ENCODE results near the gene CCDC195. TPM values are rescaled to one million over a fixed set of nuclear protein-coding genes. Genes with fewer than 3 reads are reported as not detected.

Gene CCDC195
- total and polyA plus RNA-seq, 2 experiments from 2014 or later = not detected

DNA sequence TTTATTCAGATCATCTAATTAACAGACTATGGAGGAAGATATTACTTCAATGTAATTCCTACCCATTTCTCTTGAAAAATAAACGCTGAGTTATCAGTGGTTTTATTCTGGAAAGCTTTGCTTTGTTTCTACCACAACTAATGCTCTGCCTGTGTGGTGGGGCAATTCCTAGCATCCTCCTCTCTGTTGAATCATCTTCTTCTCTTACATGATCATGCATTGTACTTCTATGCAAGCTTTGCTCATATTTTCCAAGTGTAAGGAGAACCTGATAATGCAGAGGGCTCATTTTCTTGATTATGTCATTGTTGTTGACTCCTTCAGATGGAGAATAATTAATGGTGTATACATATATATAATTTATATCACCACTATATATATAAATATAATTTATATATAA is 46.7 kb downstream of the CCDC195 start:
- Histone ChIP-seq H3F3A (replicated peaks; ENCODE audit: low read depth) (no peaks in the 10 kb centered on the region), H2AFZ (no peak overlapping the region), H3K27ac (ENCODE audit: low read depth) (no peak overlapping the region), H3K4me3 (no peak overlapping the region), H3K4me2 (no peak overlapping the region), H3K9me2 (ENCODE audit: insufficient read depth) (peaks cover 12% of the 10 kb centered on the region; the same call in 1 of the 2 replicates), H4K20me1 (replicated peaks; ENCODE audit: insufficient read depth) (no peaks in the 10 kb centered on the region), H3K36me3 (ENCODE audit: insufficient read depth) (no peaks in the 10 kb centered on the region), H3K27me3 (ENCODE audit: insufficient read depth) (no peaks in the 10 kb centered on the region), H3K79me2 (replicated peaks; ENCODE audit: insufficient read depth) (no peaks in the 10 kb centered on the region), H3K4me1 (ENCODE audit: insufficient read depth) (peaks cover 8% of the 10 kb centered on the region; the same call in 1 of the 2 replicates)
- H3K27ac Mint-ChIP-seq = no peak overlapping the region
- peaks cover under 1% of the 10 kb centered on the region; the same call in 2 of the 3 replicates for H3K36me3 Mint-ChIP-seq (ENCODE audit: low read depth)
- no peaks in the 10 kb centered on the region for H3K27me3 Mint-ChIP-seq (ENCODE audit: insufficient read depth, low read depth, poor library complexity)
- no peak overlapping the region for H3K4me3 Mint-ChIP-seq
- no peak for ATAC-seq
- TF ChIP-seq ZNF114 (CRISPR knock-in tag; IDR thresholded peaks at IDR 0.05) = no peak
- TF ChIP-seq NANOG (IDR thresholded peaks at IDR 0.05; ENCODE audit: borderline replicate concordance) = no peak
- TF ChIP-seq POLR2AphosphoS5 (IDR thresholded peaks at IDR 0.05; ENCODE audit: low read depth) = no peak
- no peak for TF ChIP-seq JUNB (IDR thresholded peaks at IDR 0.05; ENCODE audit: unreplicated experiment)
- no peak for TF ChIP-seq STAT1 (IDR thresholded peaks at IDR 0.05; ENCODE audit: unreplicated experiment)
- TF ChIP-seq EZH2phosphoT487 (IDR thresholded peaks at IDR 0.05; ENCODE audit: unreplicated experiment) = no peak
- TF ChIP-seq, protein P1, sequence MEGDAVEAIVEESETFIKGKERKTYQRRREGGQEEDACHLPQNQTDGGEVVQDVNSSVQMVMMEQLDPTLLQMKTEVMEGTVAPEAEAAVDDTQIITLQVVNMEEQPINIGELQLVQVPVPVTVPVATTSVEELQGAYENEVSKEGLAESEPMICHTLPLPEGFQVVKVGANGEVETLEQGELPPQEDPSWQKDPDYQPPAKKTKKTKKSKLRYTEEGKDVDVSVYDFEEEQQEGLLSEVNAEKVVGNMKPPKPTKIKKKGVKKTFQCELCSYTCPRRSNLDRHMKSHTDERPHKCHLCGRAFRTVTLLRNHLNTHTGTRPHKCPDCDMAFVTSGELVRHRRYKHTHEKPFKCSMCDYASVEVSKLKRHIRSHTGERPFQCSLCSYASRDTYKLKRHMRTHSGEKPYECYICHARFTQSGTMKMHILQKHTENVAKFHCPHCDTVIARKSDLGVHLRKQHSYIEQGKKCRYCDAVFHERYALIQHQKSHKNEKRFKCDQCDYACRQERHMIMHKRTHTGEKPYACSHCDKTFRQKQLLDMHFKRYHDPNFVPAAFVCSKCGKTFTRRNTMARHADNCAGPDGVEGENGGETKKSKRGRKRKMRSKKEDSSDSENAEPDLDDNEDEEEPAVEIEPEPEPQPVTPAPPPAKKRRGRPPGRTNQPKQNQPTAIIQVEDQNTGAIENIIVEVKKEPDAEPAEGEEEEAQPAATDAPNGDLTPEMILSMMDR (conservative IDR thresholded peaks at IDR 0.05; ENCODE audit: low read depth in 2 of 2) = no peak
- TF ChIP-seq, protein P2, sequence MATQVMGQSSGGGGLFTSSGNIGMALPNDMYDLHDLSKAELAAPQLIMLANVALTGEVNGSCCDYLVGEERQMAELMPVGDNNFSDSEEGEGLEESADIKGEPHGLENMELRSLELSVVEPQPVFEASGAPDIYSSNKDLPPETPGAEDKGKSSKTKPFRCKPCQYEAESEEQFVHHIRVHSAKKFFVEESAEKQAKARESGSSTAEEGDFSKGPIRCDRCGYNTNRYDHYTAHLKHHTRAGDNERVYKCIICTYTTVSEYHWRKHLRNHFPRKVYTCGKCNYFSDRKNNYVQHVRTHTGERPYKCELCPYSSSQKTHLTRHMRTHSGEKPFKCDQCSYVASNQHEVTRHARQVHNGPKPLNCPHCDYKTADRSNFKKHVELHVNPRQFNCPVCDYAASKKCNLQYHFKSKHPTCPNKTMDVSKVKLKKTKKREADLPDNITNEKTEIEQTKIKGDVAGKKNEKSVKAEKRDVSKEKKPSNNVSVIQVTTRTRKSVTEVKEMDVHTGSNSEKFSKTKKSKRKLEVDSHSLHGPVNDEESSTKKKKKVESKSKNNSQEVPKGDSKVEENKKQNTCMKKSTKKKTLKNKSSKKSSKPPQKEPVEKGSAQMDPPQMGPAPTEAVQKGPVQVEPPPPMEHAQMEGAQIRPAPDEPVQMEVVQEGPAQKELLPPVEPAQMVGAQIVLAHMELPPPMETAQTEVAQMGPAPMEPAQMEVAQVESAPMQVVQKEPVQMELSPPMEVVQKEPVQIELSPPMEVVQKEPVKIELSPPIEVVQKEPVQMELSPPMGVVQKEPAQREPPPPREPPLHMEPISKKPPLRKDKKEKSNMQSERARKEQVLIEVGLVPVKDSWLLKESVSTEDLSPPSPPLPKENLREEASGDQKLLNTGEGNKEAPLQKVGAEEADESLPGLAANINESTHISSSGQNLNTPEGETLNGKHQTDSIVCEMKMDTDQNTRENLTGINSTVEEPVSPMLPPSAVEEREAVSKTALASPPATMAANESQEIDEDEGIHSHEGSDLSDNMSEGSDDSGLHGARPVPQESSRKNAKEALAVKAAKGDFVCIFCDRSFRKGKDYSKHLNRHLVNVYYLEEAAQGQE (IDR thresholded peaks at IDR 0.05; ENCODE audit: unreplicated experiment) = no peak
- TF ChIP-seq, protein P3, sequence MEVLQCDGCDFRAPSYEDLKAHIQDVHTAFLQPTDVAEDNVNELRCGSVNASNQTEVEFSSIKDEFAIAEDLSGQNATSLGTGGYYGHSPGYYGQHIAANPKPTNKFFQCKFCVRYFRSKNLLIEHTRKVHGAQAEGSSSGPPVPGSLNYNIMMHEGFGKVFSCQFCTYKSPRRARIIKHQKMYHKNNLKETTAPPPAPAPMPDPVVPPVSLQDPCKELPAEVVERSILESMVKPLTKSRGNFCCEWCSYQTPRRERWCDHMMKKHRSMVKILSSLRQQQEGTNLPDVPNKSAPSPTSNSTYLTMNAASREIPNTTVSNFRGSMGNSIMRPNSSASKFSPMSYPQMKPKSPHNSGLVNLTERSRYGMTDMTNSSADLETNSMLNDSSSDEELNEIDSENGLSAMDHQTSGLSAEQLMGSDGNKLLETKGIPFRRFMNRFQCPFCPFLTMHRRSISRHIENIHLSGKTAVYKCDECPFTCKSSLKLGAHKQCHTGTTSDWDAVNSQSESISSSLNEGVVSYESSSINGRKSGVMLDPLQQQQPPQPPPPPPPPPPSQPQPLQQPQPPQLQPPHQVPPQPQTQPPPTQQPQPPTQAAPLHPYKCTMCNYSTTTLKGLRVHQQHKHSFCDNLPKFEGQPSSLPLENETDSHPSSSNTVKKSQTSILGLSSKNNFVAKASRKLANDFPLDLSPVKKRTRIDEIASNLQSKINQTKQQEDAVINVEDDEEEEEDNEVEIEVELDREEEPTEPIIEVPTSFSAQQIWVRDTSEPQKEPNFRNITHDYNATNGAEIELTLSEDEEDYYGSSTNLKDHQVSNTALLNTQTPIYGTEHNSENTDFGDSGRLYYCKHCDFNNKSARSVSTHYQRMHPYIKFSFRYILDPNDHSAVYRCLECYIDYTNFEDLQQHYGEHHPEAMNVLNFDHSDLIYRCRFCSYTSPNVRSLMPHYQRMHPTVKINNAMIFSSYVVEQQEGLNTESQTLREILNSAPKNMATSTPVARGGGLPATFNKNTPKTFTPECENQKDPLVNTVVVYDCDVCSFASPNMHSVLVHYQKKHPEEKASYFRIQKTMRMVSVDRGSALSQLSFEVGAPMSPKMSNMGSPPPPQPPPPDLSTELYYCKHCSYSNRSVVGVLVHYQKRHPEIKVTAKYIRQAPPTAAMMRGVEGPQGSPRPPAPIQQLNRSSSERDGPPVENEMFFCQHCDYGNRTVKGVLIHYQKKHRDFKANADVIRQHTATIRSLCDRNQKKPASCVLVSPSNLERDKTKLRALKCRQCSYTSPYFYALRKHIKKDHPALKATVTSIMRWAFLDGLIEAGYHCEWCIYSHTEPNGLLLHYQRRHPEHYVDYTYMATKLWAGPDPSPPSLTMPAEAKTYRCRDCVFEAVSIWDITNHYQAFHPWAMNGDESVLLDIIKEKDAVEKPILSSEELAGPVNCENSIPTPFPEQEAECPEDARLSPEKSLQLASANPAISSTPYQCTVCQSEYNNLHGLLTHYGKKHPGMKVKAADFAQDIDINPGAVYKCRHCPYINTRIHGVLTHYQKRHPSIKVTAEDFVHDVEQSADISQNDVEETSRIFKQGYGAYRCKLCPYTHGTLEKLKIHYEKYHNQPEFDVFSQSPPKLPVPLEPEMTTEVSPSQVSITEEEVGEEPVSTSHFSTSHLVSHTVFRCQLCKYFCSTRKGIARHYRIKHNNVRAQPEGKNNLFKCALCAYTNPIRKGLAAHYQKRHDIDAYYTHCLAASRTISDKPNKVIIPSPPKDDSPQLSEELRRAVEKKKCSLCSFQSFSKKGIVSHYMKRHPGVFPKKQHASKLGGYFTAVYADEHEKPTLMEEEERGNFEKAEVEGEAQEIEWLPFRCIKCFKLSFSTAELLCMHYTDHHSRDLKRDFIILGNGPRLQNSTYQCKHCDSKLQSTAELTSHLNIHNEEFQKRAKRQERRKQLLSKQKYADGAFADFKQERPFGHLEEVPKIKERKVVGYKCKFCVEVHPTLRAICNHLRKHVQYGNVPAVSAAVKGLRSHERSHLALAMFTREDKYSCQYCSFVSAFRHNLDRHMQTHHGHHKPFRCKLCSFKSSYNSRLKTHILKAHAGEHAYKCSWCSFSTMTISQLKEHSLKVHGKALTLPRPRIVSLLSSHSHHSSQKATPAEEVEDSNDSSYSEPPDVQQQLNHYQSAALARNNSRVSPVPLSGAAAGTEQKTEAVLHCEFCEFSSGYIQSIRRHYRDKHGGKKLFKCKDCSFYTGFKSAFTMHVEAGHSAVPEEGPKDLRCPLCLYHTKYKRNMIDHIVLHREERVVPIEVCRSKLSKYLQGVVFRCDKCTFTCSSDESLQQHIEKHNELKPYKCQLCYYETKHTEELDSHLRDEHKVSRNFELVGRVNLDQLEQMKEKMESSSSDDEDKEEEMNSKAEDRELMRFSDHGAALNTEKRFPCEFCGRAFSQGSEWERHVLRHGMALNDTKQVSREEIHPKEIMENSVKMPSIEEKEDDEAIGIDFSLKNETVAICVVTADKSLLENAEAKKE (CRISPR knock-in tag; IDR thresholded peaks at IDR 0.05) = no peak
- TF ChIP-seq ZNF331 (CRISPR knock-in tag; IDR thresholded peaks at IDR 0.05; ENCODE audit: low read depth) = no peak
- TF ChIP-seq CREB1 (CRISPR knock-in tag; IDR thresholded peaks at IDR 0.05; ENCODE audit: low read depth) = no peak
- no peak for TF ChIP-seq EZH2 (IDR thresholded peaks at IDR 0.05; ENCODE audit: low read depth, unreplicated experiment)
- DNase-seq (ENCODE audit: low spot score) = no peak
- H3K4me1 Mint-ChIP-seq = peaks cover 7% of the 10 kb centered on the region; the same call in 2 of the 3 replicates
- H3K9me3 Mint-ChIP-seq = peaks cover 8% of the 10 kb centered on the region
